GM23338 (cell line): ENCODE measurements around the gene MT1A. TPM values are rescaled to one million over a fixed set of nuclear protein-coding genes. Genes with fewer than 3 reads are reported as not detected.

Experiments used
- ATAC-seq: fragments of 200-7000 bp; cut with Tn5 transposase; 3 replicates; pipeline ENCODE4 v1.9.1; 2020
- DNase-seq: peaks from one replicate; pipeline ENCODE4 v3.0.0-alpha.2; 2015; ENCODE audit warnings: low spot score
- H2AFZ ChIP-seq: fragments of 200-600 bp; sonication (generic); 2 replicates; pipeline ENCODE4 v1.8.0; 2016; ENCODE audit warnings: antibody characterized with exemption, mild to moderate bottlenecking, moderate library complexity
- H3F3A ChIP-seq: fragments of 200-600 bp; sonication (generic); replicated peaks from 2 replicates; pipeline ENCODE4 v1.8.0; 2017; ENCODE audit warnings: antibody characterized with exemption, mixed run types, low read depth
- H3K27ac ChIP-seq: fragments of 200-600 bp; sonication (generic); 2 replicates; pipeline ENCODE4 v1.6.1; 2016; ENCODE audit warnings: low read depth
- H3K27me3 ChIP-seq: fragments of 200-600 bp; sonication (generic); 2 replicates; pipeline ENCODE4 v1.8.0; 2016; ENCODE audit warnings: mild to moderate bottlenecking, mixed run types, moderate library complexity; ENCODE audit not compliant: insufficient read depth
- H3K36me3 ChIP-seq: fragments of 200-600 bp; sonication (generic); 2 replicates; pipeline ENCODE4 v1.8.0; 2016; ENCODE audit warnings: mild to moderate bottlenecking; ENCODE audit not compliant: insufficient read depth
- H3K4me1 ChIP-seq: fragments of 200-600 bp; sonication (generic); 2 replicates; pipeline ENCODE4 v1.8.0; 2016; ENCODE audit warnings: mild to moderate bottlenecking, moderate library complexity; ENCODE audit not compliant: insufficient read depth
- H3K4me2 ChIP-seq: fragments of 200-600 bp; sonication (generic); 2 replicates; pipeline ENCODE4 v1.7.1; 2017; ENCODE audit warnings: mixed run types
- H3K4me3 ChIP-seq: fragments of 200-600 bp; sonication (generic); 2 replicates; pipeline ENCODE4 v1.6.1; 2016; ENCODE audit warnings: mixed run types
- H3K79me2 ChIP-seq: fragments of 200-600 bp; sonication (generic); replicated peaks from 2 replicates; pipeline ENCODE4 v1.8.0; 2017; ENCODE audit warnings: mild to moderate bottlenecking; ENCODE audit not compliant: insufficient read depth
- H3K9me2 ChIP-seq: fragments of 200-600 bp; sonication (generic); 2 replicates; pipeline ENCODE4 v1.8.0; 2017; ENCODE audit not compliant: insufficient read depth
- H4K20me1 ChIP-seq: fragments of 200-600 bp; sonication (generic); replicated peaks from 2 replicates; pipeline ENCODE4 v1.8.0; 2017; ENCODE audit warnings: mild to moderate bottlenecking; ENCODE audit not compliant: insufficient read depth
- H3K27ac Mint-ChIP-seq: 2 replicates; pipeline ENCODE4 v1.8.0; 2020; ENCODE audit warnings: inconsistent platforms, mild to moderate bottlenecking, moderate library complexity, mixed read lengths
- H3K27me3 Mint-ChIP-seq: 3 replicates; pipeline ENCODE4 v1.8.0; 2022; ENCODE audit warnings: low read depth, mild to moderate bottlenecking, moderate library complexity, mixed read lengths, inconsistent platforms; ENCODE audit not compliant: insufficient read depth, poor library complexity
- H3K36me3 Mint-ChIP-seq: 3 replicates; pipeline ENCODE4 v1.8.0; 2021; ENCODE audit warnings: low read depth, mild to moderate bottlenecking, inconsistent platforms, moderate library complexity, mixed read lengths
- H3K4me1 Mint-ChIP-seq: 3 replicates; pipeline ENCODE4 v1.8.0; 2020; ENCODE audit warnings: mild to moderate bottlenecking, inconsistent platforms, mixed read lengths
- H3K4me3 Mint-ChIP-seq: 3 replicates; pipeline ENCODE4 v1.8.0; 2021; ENCODE audit warnings: moderate library complexity, mild to moderate bottlenecking, inconsistent platforms, mixed read lengths
- H3K9me3 Mint-ChIP-seq: 3 replicates; pipeline ENCODE4 v1.8.0; 2020; ENCODE audit warnings: moderate library complexity, mild to moderate bottlenecking, inconsistent platforms, mixed read lengths
- CREB1 ChIP-seq: fragments of 250-450 bp; sonication (Bioruptor Pico); IDR thresholded peaks from 2 replicates; pipeline ENCODE4 v1.5.0; 2020; ENCODE audit warnings: low read depth, mild to moderate bottlenecking, moderate library complexity
- CTCF ChIP-seq, 2 experiments: fragments of 200-600 bp in 1 of 2; sonication (generic) in 1 of 2; conservative IDR thresholded peaks; 2 replicates each; pipeline versions ENCODE4 v1.5.1 to v1.6.1; 2016 to 2017; ENCODE audit warnings: antibody characterized with exemption in 2 of 2, low read depth in 2 of 2, mild to moderate bottlenecking in 2 of 2, moderate library complexity in 1 of 2
- ETS1 ChIP-seq: IDR thresholded peaks from 2 replicates; pipeline ENCODE4 v1.6.1; 2016; ENCODE audit warnings: antibody characterized with exemption
- EZH2 ChIP-seq: fragments of 200-600 bp; sonication (generic); IDR thresholded peaks from one replicate; pipeline ENCODE4 v1.8.0; 2017; ENCODE audit warnings: antibody characterized with exemption, mild to moderate bottlenecking, low read depth; ENCODE audit not compliant: unreplicated experiment
- EZH2phosphoT487 ChIP-seq: fragments of 200-600 bp; sonication (generic); IDR thresholded peaks from one replicate; pipeline ENCODE4 v1.8.1; 2018; ENCODE audit warnings: antibody characterized with exemption; ENCODE audit not compliant: unreplicated experiment
- NANOG ChIP-seq: IDR thresholded peaks from 2 replicates; pipeline ENCODE4 v1.6.1; 2016; ENCODE audit warnings: antibody characterized with exemption, borderline replicate concordance
- POLR2AphosphoS5 ChIP-seq: IDR thresholded peaks from 2 replicates; pipeline ENCODE4 v1.6.1; 2016; ENCODE audit warnings: antibody characterized with exemption, low read depth
- REST ChIP-seq: IDR thresholded peaks from one replicate; pipeline ENCODE4 v1.6.1; 2018; ENCODE audit warnings: antibody characterized with exemption; ENCODE audit not compliant: unreplicated experiment
- STAT1 ChIP-seq: IDR thresholded peaks from one replicate; pipeline ENCODE4 v1.6.1; 2016; ENCODE audit warnings: antibody characterized with exemption; ENCODE audit not compliant: unreplicated experiment
- ZNF114 ChIP-seq: fragments of 250-450 bp; sonication (Bioruptor Pico); IDR thresholded peaks from 2 replicates; pipeline ENCODE4 v1.5.0; 2020; ENCODE audit warnings: mild to moderate bottlenecking, moderate library complexity
- polyA plus RNA-seq: library from polyadenylated mRNA; unstranded; fragments of >200 nt; fragmentation: Nextera tagmentation; extraction: Ambion mirVana; gene quantifications from 2 replicates; pipeline ENCODE4 v1.2.1, GENCODE V29; 2016
- total RNA-seq: library from RNA; depleted of rRNA; stranded (reverse); fragments of >200 nt; shearing (Covaris generic); gene quantifications from 2 replicates; pipeline ENCODE4 v1.2.3, GENCODE V29; 2014

MT1A gene
- total and polyA plus RNA-seq, 2 experiments from 2014 or later = 2.5 TPM; not detected in 1

- no peak for TF ChIP-seq STAT1
- no peak for TF ChIP-seq POLR2AphosphoS5
- no peak for TF ChIP-seq CREB1
- TF ChIP-seq REST = no peak
- TF ChIP-seq ETS1 = no peak
- no peak for TF ChIP-seq ZNF114 (CRISPR knock-in tag)
Observed at GRCh38 chr16:56677474-56677873, 39.0 kb downstream of the MT1A start (continued).

- Mint-ChIP-seq H3K27ac (no peak overlapping the region), H3K9me3 (no peaks in the 10 kb centered on the region), H3K27me3 (peaks cover 45% of the 10 kb centered on the region), H3K36me3 (peaks cover 16% of the 10 kb centered on the region), H3K4me1 (peaks cover 47% of the 10 kb centered on the region), H3K4me3 (no peak overlapping the region)
- Histone ChIP-seq H3K4me2 (no peak overlapping the region), H3F3A (peaks cover 14% of the 10 kb centered on the region), H2AFZ (no peak overlapping the region), H3K27me3 (peaks cover 24% of the 10 kb centered on the region), H3K4me1 (peaks cover 48% of the 10 kb centered on the region), H3K4me3 (no peak overlapping the region), H3K36me3 (no peaks in the 10 kb centered on the region), H3K79me2 (peaks cover 14% of the 10 kb centered on the region), H4K20me1 (no peaks in the 10 kb centered on the region), H3K27ac (no peak overlapping the region), H3K9me2 (no peaks in the 10 kb centered on the region)
- ATAC-seq (no peak), DNase-seq (no peak)
- no peak for TF ChIP-seq CTCF (conservative IDR thresholded peaks at IDR 0.05; ENCODE audit: low read depth in 2 of 2)
- TF ChIP-seq CREB1 = no peak
- TF ChIP-seq EZH2phosphoT487 = no peak
- no peak for TF ChIP-seq EZH2
- no peak for TF ChIP-seq NANOG
- no peak for TF ChIP-seq REST
- no peak for TF ChIP-seq ZNF114 (CRISPR knock-in tag)
- TF ChIP-seq STAT1 = no peak
- TF ChIP-seq ETS1 = no peak
Observed at GRCh38 chr16:56679078-56679730, 40.7 kb downstream of the MT1A start.
